ENCODE results near the gene EXO5.

DNA sequence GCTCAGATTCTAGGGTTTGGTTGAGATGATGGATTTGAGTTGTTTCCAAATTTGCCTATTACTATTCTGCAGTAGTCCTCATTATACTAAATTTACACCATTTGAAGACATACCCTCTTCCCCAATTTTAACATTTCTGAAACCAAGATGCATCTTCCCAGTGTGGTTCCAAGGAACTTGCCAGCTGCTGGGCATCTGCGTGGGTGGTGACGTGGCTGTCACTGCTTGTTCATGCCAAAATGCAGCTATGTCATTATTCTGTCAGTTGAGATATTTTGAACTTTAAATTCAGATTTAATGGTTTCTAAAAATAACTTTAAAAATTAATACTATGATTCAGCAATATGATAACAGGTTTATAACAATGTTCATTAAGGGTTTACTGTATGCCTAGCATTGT, 30.3 kb upstream of the EXO5 start:
- TF ChIP-seq, protein P1, sequence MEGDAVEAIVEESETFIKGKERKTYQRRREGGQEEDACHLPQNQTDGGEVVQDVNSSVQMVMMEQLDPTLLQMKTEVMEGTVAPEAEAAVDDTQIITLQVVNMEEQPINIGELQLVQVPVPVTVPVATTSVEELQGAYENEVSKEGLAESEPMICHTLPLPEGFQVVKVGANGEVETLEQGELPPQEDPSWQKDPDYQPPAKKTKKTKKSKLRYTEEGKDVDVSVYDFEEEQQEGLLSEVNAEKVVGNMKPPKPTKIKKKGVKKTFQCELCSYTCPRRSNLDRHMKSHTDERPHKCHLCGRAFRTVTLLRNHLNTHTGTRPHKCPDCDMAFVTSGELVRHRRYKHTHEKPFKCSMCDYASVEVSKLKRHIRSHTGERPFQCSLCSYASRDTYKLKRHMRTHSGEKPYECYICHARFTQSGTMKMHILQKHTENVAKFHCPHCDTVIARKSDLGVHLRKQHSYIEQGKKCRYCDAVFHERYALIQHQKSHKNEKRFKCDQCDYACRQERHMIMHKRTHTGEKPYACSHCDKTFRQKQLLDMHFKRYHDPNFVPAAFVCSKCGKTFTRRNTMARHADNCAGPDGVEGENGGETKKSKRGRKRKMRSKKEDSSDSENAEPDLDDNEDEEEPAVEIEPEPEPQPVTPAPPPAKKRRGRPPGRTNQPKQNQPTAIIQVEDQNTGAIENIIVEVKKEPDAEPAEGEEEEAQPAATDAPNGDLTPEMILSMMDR (IDR thresholded peaks at IDR 0.05), result no peak
- no peak for TF ChIP-seq ZFX (IDR thresholded peaks at IDR 0.05; ENCODE audit: borderline replicate concordance)

Data from 22Rv1 (cell line).